Neural progenitor cell (in vitro differentiated cells): Measurements from ENCODE around the gene PTP4A2. TPM values are rescaled to one million over a fixed set of nuclear protein-coding genes. Genes with fewer than 3 reads are reported as not detected.

Experiments
- DNase-seq: peaks from one replicate; pipeline ENCODE4 v3.0.0-alpha.2; 2016; ENCODE audit warnings: low spot score
- H2AFZ ChIP-seq: fragments of 200-600 bp; sonication (generic); replicated peaks from 2 replicates; pipeline ENCODE4 v1.6.1; 2016; ENCODE audit warnings: antibody characterized with exemption
- H3F3A ChIP-seq: fragments of 200-600 bp; sonication (generic); 2 replicates; pipeline ENCODE4 v1.6.1; 2016; ENCODE audit warnings: antibody characterized with exemption, low read depth
- H3K27ac ChIP-seq: fragments of 200-600 bp; sonication (generic); 2 replicates; pipeline ENCODE4 v1.5.1; 2016; ENCODE audit warnings: mild to moderate bottlenecking
- H3K27me3 ChIP-seq: fragments of 200-600 bp; sonication (generic); 2 replicates; pipeline ENCODE4 v1.6.1; 2016; ENCODE audit warnings: mild to moderate bottlenecking, moderate library complexity
- H3K36me3 ChIP-seq: fragments of 200-600 bp; sonication (generic); 2 replicates; pipeline ENCODE4 v1.5.1; 2016
- H3K4me1 ChIP-seq: fragments of 200-600 bp; sonication (generic); 2 replicates; pipeline ENCODE4 v1.6.1; 2016; ENCODE audit warnings: mixed run types
- H3K4me2 ChIP-seq: fragments of 200-600 bp; sonication (generic); 2 replicates; pipeline ENCODE4 v1.6.1; 2016
- H3K4me3 ChIP-seq: fragments of 200-600 bp; sonication (generic); 2 replicates; pipeline ENCODE4 v1.5.1; 2016
- H3K79me2 ChIP-seq: fragments of 200-600 bp; sonication (generic); 2 replicates; pipeline ENCODE4 v1.6.1; 2016; ENCODE audit warnings: low read depth
- H3K9ac ChIP-seq: fragments of 200-600 bp; sonication (generic); 2 replicates; pipeline ENCODE4 v1.6.1; 2016
- H3K9me3 ChIP-seq: fragments of 200-600 bp; sonication (generic); 2 replicates; pipeline ENCODE4 v1.5.1; 2016; ENCODE audit warnings: low read depth
- H4K20me1 ChIP-seq: fragments of 200-600 bp; sonication (generic); 2 replicates; pipeline ENCODE4 v1.6.1; 2016; ENCODE audit warnings: low read depth
- H3K27ac Mint-ChIP-seq: 3 replicates; pipeline ENCODE4 v1.8.0; 2021; ENCODE audit warnings: mixed read lengths
- H3K27me3 Mint-ChIP-seq: 2 replicates; pipeline ENCODE4 v1.8.0; 2022; ENCODE audit warnings: low read depth, mild to moderate bottlenecking, inconsistent platforms, moderate library complexity, mixed read lengths; ENCODE audit not compliant: insufficient read depth
- H3K36me3 Mint-ChIP-seq: 3 replicates; pipeline ENCODE4 v1.8.0; 2021; ENCODE audit warnings: mixed read lengths
- H3K4me1 Mint-ChIP-seq: 3 replicates; pipeline ENCODE4 v1.8.0; 2021; ENCODE audit warnings: mixed read lengths
- H3K4me3 Mint-ChIP-seq: 3 replicates; pipeline ENCODE4 v1.8.0; 2021; ENCODE audit warnings: mild to moderate bottlenecking, moderate library complexity, mixed read lengths
- H3K9me3 Mint-ChIP-seq: 3 replicates; pipeline ENCODE4 v1.8.0; 2020; ENCODE audit warnings: mixed read lengths
- EZH2 ChIP-seq: fragments of 200-600 bp; sonication (generic); IDR thresholded peaks from 2 replicates; pipeline ENCODE4 v1.6.1; 2017; ENCODE audit warnings: antibody characterized with exemption, mild to moderate bottlenecking, moderate library complexity
- EZH2phosphoT487 ChIP-seq: fragments of 200-600 bp; sonication (generic); IDR thresholded peaks from 2 replicates; pipeline ENCODE4 v1.6.1; 2017; ENCODE audit warnings: antibody characterized with exemption
- total RNA-seq: library from RNA; depleted of rRNA; stranded (reverse); fragments of >200 nt; gene quantifications from 2 replicates; pipeline ENCODE4 v1.2.3, GENCODE V29; 2015; ENCODE audit warnings: low replicate concordance
- TF ChIP-seq, protein P1 (sequence below): fragments of 200-600 bp; sonication (generic); IDR thresholded peaks from 2 replicates; pipeline ENCODE4 v1.5.1; 2017; ENCODE audit warnings: antibody characterized with exemption, mild to moderate bottlenecking

PTP4A2 gene
- total RNA-seq, 1 donor from 2014 or later: 540 TPM

- peaks cover 46% of the 10 kb centered on the region for H3K4me1 ChIP-seq
- no peaks in the 10 kb centered on the region for H3K27me3 ChIP-seq
- H3K4me3 ChIP-seq: peak overlapping the region; percentile 25
- H3K27me3 Mint-ChIP-seq: no peaks in the 10 kb centered on the region
- H3K27ac ChIP-seq: no peak overlapping the region
- peak overlapping the region; percentile 29 for H3K4me3 Mint-ChIP-seq
- H3K27ac Mint-ChIP-seq: no peak overlapping the region
- H3K4me1 Mint-ChIP-seq: peaks cover 61% of the 10 kb centered on the region
- H3K9me3 Mint-ChIP-seq: no peaks in the 10 kb centered on the region
- peak; percentile 48 for DNase-seq
- H3K9me3 ChIP-seq: no peaks in the 10 kb centered on the region
- H3K79me2 ChIP-seq: peaks cover 79% of the 10 kb centered on the region
- H3K36me3 ChIP-seq: no peaks in the 10 kb centered on the region
- TF ChIP-seq EZH2 (no peak), EZH2phosphoT487 (no peak)
- TF ChIP-seq, protein P1, sequence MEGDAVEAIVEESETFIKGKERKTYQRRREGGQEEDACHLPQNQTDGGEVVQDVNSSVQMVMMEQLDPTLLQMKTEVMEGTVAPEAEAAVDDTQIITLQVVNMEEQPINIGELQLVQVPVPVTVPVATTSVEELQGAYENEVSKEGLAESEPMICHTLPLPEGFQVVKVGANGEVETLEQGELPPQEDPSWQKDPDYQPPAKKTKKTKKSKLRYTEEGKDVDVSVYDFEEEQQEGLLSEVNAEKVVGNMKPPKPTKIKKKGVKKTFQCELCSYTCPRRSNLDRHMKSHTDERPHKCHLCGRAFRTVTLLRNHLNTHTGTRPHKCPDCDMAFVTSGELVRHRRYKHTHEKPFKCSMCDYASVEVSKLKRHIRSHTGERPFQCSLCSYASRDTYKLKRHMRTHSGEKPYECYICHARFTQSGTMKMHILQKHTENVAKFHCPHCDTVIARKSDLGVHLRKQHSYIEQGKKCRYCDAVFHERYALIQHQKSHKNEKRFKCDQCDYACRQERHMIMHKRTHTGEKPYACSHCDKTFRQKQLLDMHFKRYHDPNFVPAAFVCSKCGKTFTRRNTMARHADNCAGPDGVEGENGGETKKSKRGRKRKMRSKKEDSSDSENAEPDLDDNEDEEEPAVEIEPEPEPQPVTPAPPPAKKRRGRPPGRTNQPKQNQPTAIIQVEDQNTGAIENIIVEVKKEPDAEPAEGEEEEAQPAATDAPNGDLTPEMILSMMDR: no peak
- H3K9ac ChIP-seq: no peak overlapping the region
- H3K36me3 Mint-ChIP-seq: peaks cover 6% of the 10 kb centered on the region
- H3K4me2 ChIP-seq: peak overlapping the region; percentile 86
- no peak overlapping the region for H2AFZ ChIP-seq
- peaks cover 54% of the 10 kb centered on the region for H3F3A ChIP-seq
- H4K20me1 ChIP-seq: peaks cover 79% of the 10 kb centered on the region
These were observed 3.2 kb downstream of the PTP4A2 start for GRCh38 chr1:31934706-31935629.

DNA sequence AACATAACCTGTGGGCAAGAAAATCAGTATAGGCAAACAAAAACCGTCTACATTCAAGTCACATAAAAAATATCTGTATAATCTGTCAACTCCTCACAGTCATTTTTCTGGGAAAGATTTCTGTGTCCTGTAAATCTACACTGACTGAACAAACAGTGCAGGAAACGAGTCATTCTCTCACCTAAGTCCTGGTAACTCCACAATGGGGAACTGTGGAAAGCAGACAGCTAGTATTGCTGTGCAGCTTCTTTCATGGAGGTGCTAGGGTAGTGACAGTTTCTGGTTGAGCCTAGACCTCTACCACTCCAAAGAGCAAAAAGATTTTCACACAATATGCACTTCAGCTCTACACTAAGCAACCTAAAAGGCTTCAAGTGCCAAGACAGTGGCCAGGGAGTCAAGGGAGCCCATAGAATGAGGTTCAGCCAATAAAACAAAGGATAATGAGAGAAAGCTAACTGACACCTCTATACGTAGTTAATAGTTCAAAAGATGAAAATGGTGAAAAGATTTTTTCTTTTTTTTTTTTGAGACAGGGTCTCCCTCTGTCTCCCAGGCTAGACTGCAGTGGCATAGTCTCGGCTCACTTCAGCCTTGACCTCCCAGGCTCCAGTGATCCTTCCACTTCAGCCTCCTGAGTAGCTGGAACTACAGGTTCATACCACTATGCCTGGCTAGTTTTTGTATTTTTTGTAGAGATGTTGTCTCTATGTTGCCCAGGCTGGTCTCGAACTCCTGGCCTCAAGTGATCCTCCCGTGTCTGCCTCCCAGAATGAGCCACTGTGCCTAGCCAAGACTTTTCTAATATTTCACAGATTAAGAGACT, 5.5 kb downstream of the PTP4A2 start:
- Mint-ChIP-seq H3K4me3 (no peak overlapping the region), H3K27ac (no peak overlapping the region), H3K4me1 (peaks cover 53% of the 10 kb centered on the region), H3K9me3 (no peaks in the 10 kb centered on the region), H3K36me3 (peaks cover 6% of the 10 kb centered on the region), H3K27me3 (no peaks in the 10 kb centered on the region)
- H3K4me3 ChIP-seq: no peak overlapping the region
- no peaks in the 10 kb centered on the region for H3K27me3 ChIP-seq
- no peak overlapping the region for H3K9ac ChIP-seq
- peak; percentile 12 for DNase-seq
- peaks cover 97% of the 10 kb centered on the region for H4K20me1 ChIP-seq
- peaks cover 55% of the 10 kb centered on the region for H3K4me1 ChIP-seq
- H3K9me3 ChIP-seq: no peaks in the 10 kb centered on the region
- H3K79me2 ChIP-seq: peaks cover 100% of the 10 kb centered on the region
- H3F3A ChIP-seq: peaks cover 42% of the 10 kb centered on the region
- TF ChIP-seq EZH2 (no peak), EZH2phosphoT487 (no peak)
- peak overlapping the region; percentile 23 for H3K27ac ChIP-seq
- H3K36me3 ChIP-seq: no peaks in the 10 kb centered on the region
- no peak overlapping the region for H2AFZ ChIP-seq
- peak overlapping the region; percentile 46 for H3K4me2 ChIP-seq

- peaks cover 52% of the 10 kb centered on the region for H3F3A ChIP-seq
- H3K27me3 ChIP-seq: no peaks in the 10 kb centered on the region
- peaks cover 100% of the 10 kb centered on the region for H3K79me2 ChIP-seq
- H3K36me3 Mint-ChIP-seq: peaks cover 6% of the 10 kb centered on the region
- no peak overlapping the region for H3K4me3 Mint-ChIP-seq
- no peak for DNase-seq
- H3K4me2 ChIP-seq: peak overlapping the region; percentile 46
- no peak overlapping the region for H2AFZ ChIP-seq
- H3K9me3 Mint-ChIP-seq: no peaks in the 10 kb centered on the region
- H3K27me3 Mint-ChIP-seq: no peaks in the 10 kb centered on the region
- TF ChIP-seq EZH2 (no peak), EZH2phosphoT487 (no peak)
- TF ChIP-seq, protein P1: no peak
- H4K20me1 ChIP-seq: peaks cover 97% of the 10 kb centered on the region
- H3K36me3 ChIP-seq: no peaks in the 10 kb centered on the region
- peaks cover 62% of the 10 kb centered on the region for H3K4me1 ChIP-seq
- no peaks in the 10 kb centered on the region for H3K9me3 ChIP-seq
- no peak overlapping the region for H3K27ac Mint-ChIP-seq
- H3K4me3 ChIP-seq: no peak overlapping the region
- peaks cover 58% of the 10 kb centered on the region for H3K4me1 Mint-ChIP-seq
- H3K27ac ChIP-seq: peak overlapping the region; percentile 23
- H3K9ac ChIP-seq: no peak overlapping the region
These were observed 6.5 kb downstream of the PTP4A2 start for GRCh38 chr1:31931593-31932225.
